ENCODE data around the gene UBE2O. TPM values are rescaled to one million over a fixed set of nuclear protein-coding genes. Genes with fewer than 3 reads are reported as not detected.

Gene UBE2O
- total RNA-seq, 1 donor from 2014 or later: 13.5 TPM

GRCh38 chr17:76441686-76442340 is 11.1 kb downstream of the UBE2O start:
- DNase-seq (ENCODE audit: low spot score): no peak

- no peak for DNase-seq (ENCODE audit: low spot score)
Measured at GRCh38 chr17:76440751-76441362, 12.1 kb downstream of the UBE2O start.

DNA sequence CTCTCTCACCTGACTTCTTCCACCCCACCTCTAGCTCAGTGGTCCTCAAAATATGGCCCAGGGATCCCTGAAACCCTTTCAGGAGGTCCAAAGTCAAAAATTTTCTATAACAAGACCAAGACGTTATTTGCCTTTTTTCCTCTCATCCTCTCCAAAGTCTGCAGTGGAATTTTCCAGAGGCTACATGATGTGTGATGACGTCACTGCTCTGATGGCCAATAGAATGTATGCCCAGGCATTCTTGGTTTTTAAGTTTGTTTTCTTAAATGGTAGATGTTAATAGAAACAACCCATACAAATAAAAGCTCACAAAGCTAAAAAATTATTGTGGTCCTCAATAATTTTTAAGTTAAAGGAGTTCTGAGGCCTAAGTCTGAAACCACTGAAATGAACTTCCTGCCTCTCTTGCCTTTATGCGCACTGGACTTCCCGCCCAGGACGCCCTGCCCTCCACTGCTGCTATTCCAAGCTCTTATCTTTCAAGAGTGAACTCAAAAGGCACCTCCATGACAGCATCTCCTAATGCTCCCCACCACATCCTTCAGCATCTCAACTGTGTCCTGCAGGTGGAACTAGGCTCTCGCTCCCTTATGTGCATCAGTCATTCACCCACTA is 13.5 kb downstream of the UBE2O start:
- DNase-seq (ENCODE audit: low spot score): no peak

- no peak for DNase-seq (ENCODE audit: low spot score)
Measured at GRCh38 chr17:76438906-76439305, 14.0 kb downstream of the UBE2O start.

DNA sequence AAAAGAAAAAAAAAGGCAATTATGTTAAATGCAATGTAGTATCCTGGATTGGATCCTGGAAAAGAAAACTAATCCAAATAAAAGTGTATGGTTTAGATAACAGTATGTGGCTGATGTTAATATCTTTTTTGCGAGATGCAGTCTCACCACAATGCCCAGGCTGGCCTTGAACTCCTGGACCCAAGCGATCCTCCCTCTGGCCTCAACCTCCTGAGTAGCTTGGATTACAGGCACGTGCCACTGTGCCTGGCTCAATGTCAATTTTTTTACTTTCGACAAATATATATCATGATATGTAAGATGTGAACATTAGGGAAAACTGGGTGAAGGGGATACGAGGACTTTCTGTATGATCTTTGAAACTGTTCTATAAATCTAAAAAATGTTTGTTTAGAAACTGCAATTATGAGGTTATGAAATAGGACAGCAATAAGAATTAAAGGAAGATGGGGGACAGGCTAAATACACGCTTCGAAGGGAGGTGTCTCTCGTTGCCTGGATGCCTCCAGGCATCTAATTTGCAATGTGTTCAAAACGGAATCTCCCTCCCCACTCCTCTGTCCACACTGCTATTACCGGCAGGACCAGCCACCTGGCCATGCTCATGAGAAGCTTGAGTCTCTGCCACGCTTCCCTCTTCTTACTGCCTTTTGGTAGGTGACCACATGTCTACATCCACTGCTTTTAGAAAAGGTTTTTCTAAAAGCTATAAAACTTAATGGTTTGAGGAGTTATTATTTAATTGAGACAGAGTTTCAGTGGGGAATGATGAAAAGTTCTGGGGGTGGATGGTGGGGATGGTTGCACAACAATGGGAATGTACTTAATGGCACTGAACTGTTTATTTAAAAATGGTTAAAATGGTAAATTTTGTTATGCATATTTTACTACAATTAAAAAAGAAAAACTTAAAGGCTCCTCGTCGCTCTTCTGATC is 15.2 kb downstream of the UBE2O start:
- no peak for DNase-seq (ENCODE audit: low spot score)

- DNase-seq (ENCODE audit: low spot score): no peak
Measured at GRCh38 chr17:76435751-76436150, 17.2 kb downstream of the UBE2O start.

GRCh38 chr17:76434870-76435269 is 18.1 kb downstream of the UBE2O start:
- DNase-seq (ENCODE audit: low spot score): no peak

DNA sequence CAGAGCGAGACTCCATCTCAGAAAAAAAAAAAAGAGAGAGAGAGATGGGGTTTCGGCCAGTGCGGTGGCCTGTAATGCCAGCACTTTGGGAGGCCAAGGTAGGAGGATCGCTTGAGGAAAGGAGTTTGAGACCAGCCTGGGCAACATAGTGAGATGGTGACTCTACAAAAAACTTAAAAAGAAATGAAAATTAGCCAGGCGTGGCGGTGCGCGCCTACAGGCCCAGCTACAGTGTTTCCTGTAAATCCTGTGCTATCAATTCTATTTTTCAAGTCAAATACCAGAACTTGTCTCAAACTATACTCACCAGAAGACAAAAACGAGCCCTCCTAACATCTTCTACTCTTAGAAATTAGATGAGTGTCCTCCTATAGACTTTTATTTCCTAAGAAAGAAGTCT is 19.3 kb downstream of the UBE2O start:
- DNase-seq (ENCODE audit: low spot score): no peak

- DNase-seq (ENCODE audit: low spot score): no peak
Measured at GRCh38 chr17:76432712-76433336, 20.1 kb downstream of the UBE2O start.

GRCh38 chr17:76432004-76432403 is 20.9 kb downstream of the UBE2O start:
- no peak for DNase-seq (ENCODE audit: low spot score)

DNA sequence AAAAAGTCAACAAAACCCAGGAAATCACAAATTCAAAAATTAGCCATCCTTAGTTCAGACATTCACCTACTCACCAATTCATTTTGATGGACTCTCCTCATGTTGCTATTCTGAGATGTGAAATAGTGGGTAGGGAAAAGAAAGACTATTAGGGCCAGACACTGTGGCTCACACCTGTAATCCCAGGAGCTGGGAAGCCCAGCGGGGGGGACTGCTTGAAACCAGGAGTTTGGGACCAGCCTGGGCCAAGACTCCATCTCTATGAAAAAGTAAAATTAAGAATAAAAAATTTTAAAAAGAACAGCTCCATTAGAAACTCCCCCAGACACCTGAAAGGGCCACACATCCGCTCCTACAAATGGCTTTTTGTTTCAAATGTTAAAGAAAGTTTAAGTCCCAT is 21.4 kb downstream of the UBE2O start:
- no peak for DNase-seq (ENCODE audit: low spot score)

GRCh38 chr17:76428511-76428910 is 24.4 kb downstream of the UBE2O start:
- no peak for DNase-seq (ENCODE audit: low spot score)

- DNase-seq (ENCODE audit: low spot score): no peak
Measured at GRCh38 chr17:76427501-76428231, 25.3 kb downstream of the UBE2O start.

GRCh38 chr17:76426853-76427252 is 26.1 kb downstream of the UBE2O start:
- DNase-seq (ENCODE audit: low spot score): no peak

- no peak for DNase-seq (ENCODE audit: low spot score)
Measured at GRCh38 chr17:76422860-76423259, 30.1 kb downstream of the UBE2O start.

GRCh38 chr17:76422406-76422805 is 30.5 kb downstream of the UBE2O start:
- DNase-seq (ENCODE audit: low spot score): no peak

- DNase-seq (ENCODE audit: low spot score): peak; percentile 33
Measured at GRCh38 chr17:76421044-76421407, 31.9 kb downstream of the UBE2O start.

GRCh38 chr17:76420356-76421043 is 32.5 kb downstream of the UBE2O start:
- DNase-seq (ENCODE audit: low spot score): no peak

DNA sequence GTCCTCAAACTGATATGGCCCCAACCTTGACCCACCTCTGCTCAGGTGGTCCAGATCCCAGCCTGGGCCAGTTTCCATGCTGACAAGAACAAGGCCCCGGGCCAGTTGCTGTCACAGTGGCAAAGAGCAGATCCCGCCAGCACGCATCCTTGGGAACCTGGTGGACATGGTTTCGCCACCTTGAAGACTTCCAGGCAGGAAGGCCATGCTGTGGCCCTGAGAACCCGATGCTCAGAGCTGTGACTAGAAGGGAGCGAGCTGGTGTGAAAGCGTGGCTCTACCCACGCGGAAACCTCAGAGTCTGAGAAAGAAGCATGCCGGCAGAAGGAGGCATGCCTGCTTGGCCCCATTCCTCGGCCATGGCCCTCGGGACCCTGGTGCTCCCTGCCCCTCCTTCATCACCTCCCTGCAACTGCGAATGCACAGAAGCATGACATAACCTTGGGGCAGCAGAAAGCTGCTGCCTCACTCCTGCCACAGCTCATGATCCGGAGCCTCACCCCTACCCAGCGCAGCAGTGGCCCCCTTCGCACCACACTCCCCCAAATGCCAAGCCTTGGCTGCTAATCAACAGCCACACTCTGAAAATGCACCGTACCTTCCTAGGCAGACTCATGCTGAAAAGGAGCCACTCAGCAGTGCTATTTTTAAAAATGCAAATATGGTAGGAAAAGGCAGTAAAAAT is 33.2 kb downstream of the UBE2O start:
- DNase-seq (ENCODE audit: low spot score): no peak
